Mesenchymal stem cell (in vitro differentiated cells and primary cell): ENCODE data around the gene ANXA4.
A peak's percentile ranks its signal among the peaks of the same experiment; 100 is the strongest.

Source experiments
- DNase-seq: peaks from one replicate; pipeline ENCODE4 v3.0.0-alpha.2; 2013
- H2AFZ ChIP-seq: one replicate; pipeline ENCODE4 v1.6.1; 2013; ENCODE audit warnings: low read depth, mild to moderate bottlenecking, control low read depth, inconsistent platforms, low read length, moderate library complexity
- H2AK5ac ChIP-seq: 2 replicates; pipeline ENCODE4 v1.6.1; 2013; ENCODE audit warnings: low read length, moderate library complexity, mild to moderate bottlenecking, inconsistent platforms; ENCODE audit not compliant: severe bottlenecking
- H2BK120ac ChIP-seq: one replicate; pipeline ENCODE4 v1.6.1; 2013; ENCODE audit warnings: low read depth, mild to moderate bottlenecking, inconsistent platforms, low read length, moderate library complexity
- H2BK12ac ChIP-seq, 2 experiments: one replicate each; pipeline ENCODE4 v1.6.1; 2013; ENCODE audit warnings: inconsistent platforms in 2 of 2, low read length in 2 of 2, mild to moderate bottlenecking in 2 of 2, moderate library complexity in 2 of 2, control low read depth in 1 of 2
- H2BK15ac ChIP-seq: one replicate; pipeline ENCODE4 v1.6.1; 2013; ENCODE audit warnings: mild to moderate bottlenecking, low read depth, inconsistent platforms; ENCODE audit not compliant: poor library complexity, severe bottlenecking
- H2BK5ac ChIP-seq: 2 replicates; pipeline ENCODE4 v1.6.1; 2013; ENCODE audit warnings: low read depth, mild to moderate bottlenecking, low read length, control low read depth, inconsistent platforms; ENCODE audit not compliant: poor library complexity, severe bottlenecking
- H3K14ac ChIP-seq, 2 experiments: one replicate each; pipeline ENCODE4 v1.6.1; 2013; ENCODE audit warnings: inconsistent platforms in 2 of 2, low read length in 2 of 2, control low read depth in 1 of 2, mild to moderate bottlenecking in 1 of 2, moderate library complexity in 1 of 2
- H3K18ac ChIP-seq, 2 experiments: one replicate each; pipeline ENCODE4 v1.6.1; 2013; ENCODE audit warnings: inconsistent platforms in 2 of 2, low read length in 2 of 2, control low read depth in 1 of 2, low read depth in 1 of 2, mild to moderate bottlenecking in 1 of 2
- H3K23ac ChIP-seq, 2 experiments: one replicate each; pipeline ENCODE4 v1.6.1; 2013; ENCODE audit warnings: inconsistent platforms in 2 of 2, low read length in 2 of 2, mild to moderate bottlenecking in 2 of 2, moderate library complexity in 2 of 2, control low read depth in 1 of 2
- H3K27ac ChIP-seq: 2 replicates; pipeline ENCODE4 v1.5.1; 2013; ENCODE audit warnings: mild to moderate bottlenecking, moderate library complexity, low read length, control low read depth, inconsistent platforms; ENCODE audit not compliant: poor library complexity, severe bottlenecking
- H3K27me3 ChIP-seq, 2 experiments: 2 replicates each; pipeline versions ENCODE4 v1.6.1 to v1.7.0; 2013; ENCODE audit warnings: low read length in 2 of 2, mild to moderate bottlenecking in 2 of 2, moderate library complexity in 2 of 2, control low read depth in 1 of 2, inconsistent platforms in 1 of 2; ENCODE audit not compliant: control insufficient read depth in 1 of 2, insufficient read depth in 1 of 2
- H3K36me3 ChIP-seq, 2 experiments: 2 replicates each; pipeline versions ENCODE4 v1.6.1 to v1.7.0; 2013; ENCODE audit warnings: low read length in 2 of 2, control low read depth in 1 of 2, inconsistent platforms in 1 of 2, low read depth in 1 of 2, mild to moderate bottlenecking in 1 of 2; ENCODE audit not compliant: insufficient read depth in 2 of 2, control insufficient read depth in 1 of 2
- H3K4ac ChIP-seq, 2 experiments: one replicate each; pipeline ENCODE4 v1.6.1; 2013; ENCODE audit warnings: inconsistent platforms in 2 of 2, low read length in 2 of 2, mild to moderate bottlenecking in 2 of 2, moderate library complexity in 2 of 2, control low read depth in 1 of 2, low read depth in 1 of 2
- H3K4me1 ChIP-seq: 2 replicates; pipeline ENCODE4 v1.6.1; 2013; ENCODE audit warnings: low read depth, low read length, control low read depth; ENCODE audit not compliant: control insufficient read depth, insufficient read depth
- H3K4me2 ChIP-seq: 2 replicates; pipeline ENCODE4 v1.6.1; 2013; ENCODE audit warnings: low read length, mild to moderate bottlenecking, inconsistent platforms; ENCODE audit not compliant: poor library complexity, severe bottlenecking
- H3K4me3 ChIP-seq, 2 experiments: 2 replicates each; pipeline versions ENCODE4 v1.5.1 to v1.7.0; 2013; ENCODE audit warnings: low read length in 2 of 2, mild to moderate bottlenecking in 2 of 2, control low read depth in 1 of 2, low read depth in 1 of 2; ENCODE audit not compliant: insufficient read depth in 1 of 2
- H3K79me1 ChIP-seq: replicated peaks from 2 replicates; pipeline ENCODE4 v1.6.1; 2013; ENCODE audit warnings: mild to moderate bottlenecking, control low read depth, low read length, inconsistent platforms; ENCODE audit not compliant: poor library complexity, severe bottlenecking
- H3K9ac ChIP-seq: 2 replicates; pipeline ENCODE4 v1.7.0; 2013; ENCODE audit warnings: mild to moderate bottlenecking, low read length, moderate library complexity
- H3K9me3 ChIP-seq: 2 replicates; pipeline ENCODE4 v1.7.0; 2013; ENCODE audit warnings: mild to moderate bottlenecking, low read length; ENCODE audit not compliant: control insufficient read depth
- H4K8ac ChIP-seq: one replicate; pipeline ENCODE4 v1.6.1; 2013; ENCODE audit warnings: inconsistent platforms, mild to moderate bottlenecking, low read length, moderate library complexity
- H4K91ac ChIP-seq: one replicate; pipeline ENCODE4 v1.6.1; 2013; ENCODE audit warnings: mild to moderate bottlenecking, low read length, inconsistent platforms
- WGBS: methylation state at CpG from one replicate; pipeline ENCODE4 v1.1.7; 2013; ENCODE audit warnings: mixed read lengths; 5-methylcytosine and 5-hydroxymethylcytosine counted together

Gene ANXA4

DNA sequence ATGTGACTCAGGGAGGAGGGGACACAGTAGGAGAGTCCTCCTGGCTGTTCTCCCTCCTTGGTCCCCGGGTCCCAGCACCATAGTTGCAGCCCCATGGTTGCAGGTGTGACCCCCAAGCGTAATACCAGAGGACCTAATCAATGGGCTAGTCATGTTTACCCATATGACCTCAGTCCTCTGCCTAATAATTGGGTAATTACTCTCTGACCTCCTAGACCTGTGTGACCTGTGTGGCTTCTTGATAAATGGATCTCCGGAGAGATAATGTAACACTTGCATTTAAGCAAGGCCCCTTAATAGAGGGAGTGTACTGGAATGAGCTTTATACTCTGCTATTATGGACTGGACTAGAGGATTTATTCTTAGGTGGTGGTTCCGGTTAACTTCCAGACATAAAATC is 55.3 kb downstream of the ANXA4 start:
- WGBS, result 70% methylated on average over 3 of the region's 4 CpGs
- H3K14ac ChIP-seq, result no peak overlapping the region
- no peak overlapping the region for H3K18ac ChIP-seq
- H2BK12ac ChIP-seq, result no peak overlapping the region
- H3K27ac ChIP-seq, result peak overlapping the region; percentile 99
- no peak overlapping the region for H4K91ac ChIP-seq
- no peak overlapping the region for H3K4ac ChIP-seq
- H2BK5ac ChIP-seq, result no peak overlapping the region
- no peaks in the 10 kb centered on the region for H3K27me3 ChIP-seq
- H4K8ac ChIP-seq, result no peak overlapping the region
- DNase-seq, result no peak
- no peak overlapping the region for H2BK15ac ChIP-seq
- no peak overlapping the region for H3K4me2 ChIP-seq
- H2AK5ac ChIP-seq, result peak overlapping the region; percentile 61
- no peak overlapping the region for H2AFZ ChIP-seq
- no peaks in the 10 kb centered on the region for H3K9me3 ChIP-seq
- no peak overlapping the region for H3K4me3 ChIP-seq
- H3K79me1 ChIP-seq, result peaks cover 30% of the 10 kb centered on the region
- H3K9ac ChIP-seq, result peak overlapping the region; percentile 93
- no peak overlapping the region for H2BK120ac ChIP-seq
- peaks cover 25 to 55% of the 10 kb centered on the region in 2 experiments for H3K36me3 ChIP-seq
- no peak overlapping the region for H3K23ac ChIP-seq
- H3K4me1 ChIP-seq, result peaks cover 18% of the 10 kb centered on the region

GRCh38 chr2:69797836-69798289 is 55.9 kb downstream of the ANXA4 start:
- Histone ChIP-seq H2BK15ac (no peak overlapping the region), H3K23ac (no peak overlapping the region), H3K14ac (no peak overlapping the region), H2AK5ac (peak overlapping the region; percentile 94), H3K4me1 (peaks cover 18% of the 10 kb centered on the region), H3K9ac (peak overlapping the region; percentile 93), H3K4me3 (peak overlapping the region in 1 of 2 experiments; percentile 78), H3K79me1 (peaks cover 30% of the 10 kb centered on the region), H3K27me3 (no peaks in the 10 kb centered on the region), H4K91ac (no peak overlapping the region), H2BK5ac (peak overlapping the region; percentile 31), H3K4me2 (peak overlapping the region; percentile 48), H3K18ac (no peak overlapping the region), H3K9me3 (no peaks in the 10 kb centered on the region), H2AFZ (no peak overlapping the region), H3K4ac (no peak overlapping the region), H4K8ac (no peak overlapping the region), H2BK12ac (peak overlapping the region in 1 of 2 experiments; percentile 6), H3K36me3 (peaks cover 26 to 50% of the 10 kb centered on the region in 2 experiments), H3K27ac (peak overlapping the region; percentile 99), H2BK120ac (no peak overlapping the region)
- 9% methylated on average over 1 of the region's 3 CpGs for WGBS
- DNase-seq, result no peak

- Histone ChIP-seq H3K9ac (peak overlapping the region; percentile 93), H2AFZ (no peak overlapping the region), H3K4ac (peak overlapping the region in 1 of 2 experiments; percentile 29), H3K36me3 (peaks cover 24 to 51% of the 10 kb centered on the region in 2 experiments), H4K8ac (peak overlapping the region; percentile 12), H3K9me3 (no peaks in the 10 kb centered on the region), H3K14ac (no peak overlapping the region), H4K91ac (no peak overlapping the region), H3K18ac (peak overlapping the region; percentile 8 to 28), H2BK15ac (no peak overlapping the region), H3K4me3 (peak overlapping the region; percentile 31 to 78), H2BK120ac (no peak overlapping the region), H3K27me3 (no peaks in the 10 kb centered on the region), H2BK5ac (peak overlapping the region; percentile 95), H3K79me1 (peaks cover 31% of the 10 kb centered on the region), H3K23ac (no peak overlapping the region), H2AK5ac (peak overlapping the region; percentile 57), H3K4me2 (peak overlapping the region; percentile 48), H2BK12ac (peak overlapping the region in 1 of 2 experiments; percentile 49), H3K27ac (peak overlapping the region; percentile 99), H3K4me1 (peaks cover 17% of the 10 kb centered on the region)
- peak; percentile 62 for DNase-seq
- WGBS, result 34% methylated on average over 4 of the region's 7 CpGs
Measured at GRCh38 chr2:69798290-69798908, 56.5 kb downstream of the ANXA4 start.

DNA sequence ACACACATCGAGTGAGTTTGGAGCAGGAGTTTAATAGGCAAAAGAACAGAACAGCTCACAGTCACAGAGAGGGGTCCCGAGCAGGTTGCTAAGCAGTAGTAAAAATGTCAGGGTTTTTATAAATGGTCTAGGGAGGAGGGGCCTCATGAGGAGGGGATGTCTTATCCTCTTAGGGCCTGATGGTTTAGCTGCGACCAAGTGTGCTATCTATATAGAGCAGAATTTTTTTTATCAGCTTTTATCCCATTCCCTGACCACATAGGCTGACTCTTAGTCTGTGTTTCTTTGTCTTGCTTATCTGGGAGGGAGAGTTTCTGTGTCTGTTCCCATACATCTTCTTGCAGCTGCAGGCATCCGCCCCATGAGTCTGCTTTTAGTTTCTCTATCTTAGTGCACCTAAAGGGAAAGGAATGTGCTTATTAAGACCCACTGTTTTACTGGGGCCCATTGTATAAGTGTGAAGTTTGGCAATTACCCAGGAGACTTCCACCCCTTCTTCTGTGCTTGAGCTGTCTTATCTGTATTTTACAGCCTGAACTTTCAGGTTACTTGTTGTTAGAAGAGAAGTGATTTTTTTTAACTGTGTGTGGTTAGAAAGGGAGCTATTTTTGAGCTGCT is 57.1 kb downstream of the ANXA4 start:
- 3% methylated on average over 2 of the region's 4 CpGs for WGBS
- Histone ChIP-seq H3K9me3 (no peaks in the 10 kb centered on the region), H3K23ac (no peak overlapping the region), H2BK12ac (no peak overlapping the region), H2AFZ (no peak overlapping the region), H3K4me1 (peaks cover 17% of the 10 kb centered on the region), H2BK15ac (no peak overlapping the region), H3K27me3 (no peaks in the 10 kb centered on the region), H4K91ac (no peak overlapping the region), H2BK120ac (no peak overlapping the region), H3K18ac (peak overlapping the region in 1 of 2 experiments; percentile 28), H3K4me2 (peak overlapping the region; percentile 48), H4K8ac (no peak overlapping the region), H3K27ac (peak overlapping the region; percentile 99), H3K4ac (no peak overlapping the region), H2AK5ac (peak overlapping the region; percentile 57), H2BK5ac (peak overlapping the region; percentile 95), H3K79me1 (peaks cover 31% of the 10 kb centered on the region), H3K4me3 (peak overlapping the region in 1 of 2 experiments; percentile 78), H3K36me3 (peaks cover 23 to 51% of the 10 kb centered on the region in 2 experiments), H3K14ac (no peak overlapping the region), H3K9ac (peak overlapping the region; percentile 93)
- DNase-seq, result peak; percentile 72
